NCI-H2196 (cell line): ENCODE data around the gene INTS14.
"Not testable (repeated sequence)": the region's sequence is repeated elsewhere in the genome, so short reads cannot be mapped to it uniquely, and the experiment has no call there.

ENCODE experiments used
- DNase-seq: peaks from one replicate; lab custom pipeline; 2025; ENCODE audit not compliant: unreplicated experiment; lab: John Stamatoyannopoulos, UW

Gene INTS14

GRCh38 chr15:65631503-65631902 is 20.6 kb upstream of the INTS14 start:
- no peak for DNase-seq

DNA sequence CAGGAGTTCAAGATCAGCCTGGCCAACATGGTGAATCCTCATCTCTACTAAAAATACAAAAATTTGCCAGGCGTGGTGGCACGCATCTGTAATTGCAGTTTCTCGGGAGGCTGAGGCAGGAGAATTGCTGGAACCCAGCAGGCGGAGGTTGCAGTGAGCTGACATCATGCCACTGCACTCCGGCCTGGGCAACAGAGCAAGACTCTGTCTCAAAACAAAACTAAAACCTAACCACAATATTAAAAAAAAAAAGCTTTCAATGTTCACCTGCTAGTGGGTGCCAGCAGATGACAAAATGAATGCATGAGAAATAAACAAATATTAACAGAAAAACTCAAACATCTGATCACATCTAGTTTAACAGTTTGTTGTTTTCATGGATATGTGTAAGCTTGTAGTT is 19.8 kb upstream of the INTS14 start:
- DNase-seq = no peak

- DNase-seq = no peak
Measured at GRCh38 chr15:65629548-65629947, 18.6 kb upstream of the INTS14 start.

DNA sequence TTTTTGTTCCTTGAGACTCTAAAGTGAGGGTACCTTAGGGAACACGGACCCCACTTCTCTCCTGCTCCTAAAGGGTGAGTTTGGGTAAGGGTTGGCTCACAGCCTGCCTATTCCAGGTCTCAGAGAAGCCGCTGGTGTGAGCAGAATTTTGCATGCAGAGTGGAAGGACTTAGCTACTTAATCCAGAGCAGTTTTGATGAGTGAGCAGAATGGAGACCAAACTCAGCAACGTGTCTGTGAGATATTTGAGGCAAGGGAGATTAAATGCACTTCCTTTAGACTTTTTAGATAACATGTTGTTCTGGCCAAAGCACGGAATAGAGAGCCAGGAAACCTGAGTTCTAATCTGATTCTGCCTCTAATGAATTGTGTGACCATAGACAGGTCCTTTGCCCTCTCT is 15.9 kb upstream of the INTS14 start:
- DNase-seq = no peak

DNA sequence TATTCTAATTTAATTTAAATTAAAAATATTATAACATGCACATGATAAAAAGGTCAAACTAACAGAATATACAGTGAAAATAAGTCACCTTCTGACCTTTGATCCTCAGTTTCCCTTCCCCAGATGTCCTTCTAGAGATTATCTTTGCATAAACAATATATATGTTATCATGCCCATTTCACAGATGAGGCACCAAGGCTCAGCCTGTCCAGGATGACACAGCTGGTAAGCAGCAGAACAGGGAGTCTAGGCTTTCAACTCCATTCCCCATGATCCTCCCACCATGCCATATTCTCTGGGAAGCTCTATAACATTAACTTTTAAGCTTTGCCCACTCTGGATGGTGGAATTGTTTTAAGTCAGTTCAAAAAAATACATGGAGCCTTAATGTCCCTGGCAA is 12.2 kb upstream of the INTS14 start:
- no peak for DNase-seq

GRCh38 chr15:65621638-65622037 is 10.7 kb upstream of the INTS14 start, which contains the start of gene SLC24A1:
Gene SLC24A1, plus strand, starts transcription at chr15:65621938. Its CDS starts 2,143 bp downstream, at chr15:65624081.
- no peak for DNase-seq

DNA sequence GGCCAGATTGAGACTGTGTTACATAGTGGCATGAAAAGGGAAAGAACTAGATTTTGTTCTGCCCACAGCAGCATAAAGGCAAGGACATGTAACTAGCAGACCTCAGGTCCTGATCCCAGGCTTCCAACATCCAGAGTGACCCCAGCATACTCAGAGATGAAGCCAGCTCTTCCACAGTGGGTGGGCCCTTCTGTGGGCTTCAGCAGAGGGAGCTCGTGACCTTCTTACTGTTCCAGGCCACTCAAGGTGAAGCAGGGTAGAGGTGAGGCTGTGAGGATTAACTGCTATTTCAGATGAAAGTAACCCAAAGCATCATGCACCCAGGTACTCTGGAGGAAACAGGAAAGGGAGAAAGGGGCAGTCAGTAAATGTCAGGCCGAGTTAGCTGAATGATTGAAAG is 9.9 kb upstream of the INTS14 start:
- DNase-seq = no peak

- DNase-seq = no peak
Measured at GRCh38 chr15:65619626-65620290, 8.8 kb upstream of the INTS14 start.

DNA sequence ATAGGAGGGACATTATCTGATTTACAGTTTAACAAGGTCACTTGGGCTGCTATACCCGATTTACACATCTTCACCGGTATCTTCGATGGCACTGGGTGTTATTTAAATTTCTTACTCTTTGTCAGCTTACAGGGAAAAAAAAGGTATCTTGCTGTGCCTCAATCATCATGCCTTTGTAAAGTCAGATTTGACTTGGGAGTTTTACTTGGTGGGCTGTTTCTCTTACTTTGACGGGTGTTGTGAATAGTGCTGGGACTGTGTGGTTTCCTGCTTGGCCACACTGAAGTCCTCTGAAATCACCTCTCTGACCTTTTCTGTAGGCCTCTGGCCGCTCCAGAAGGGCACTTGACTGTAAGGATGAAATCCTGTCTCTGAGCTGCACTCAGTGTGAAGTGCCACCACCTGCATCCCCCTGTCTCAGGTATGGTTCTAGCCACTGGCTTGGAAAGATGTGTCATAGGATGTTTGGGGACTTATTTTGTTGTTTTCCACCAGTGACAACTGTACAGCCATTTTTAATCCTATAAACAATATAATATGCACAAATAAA is 7.7 kb upstream of the INTS14 start:
- no peak for DNase-seq

- not testable (repeated sequence) for DNase-seq
Measured at GRCh38 chr15:65615887-65616286, 5.0 kb upstream of the INTS14 start.

GRCh38 chr15:65612949-65613744 is 2.2 kb upstream of the INTS14 start:
- DNase-seq = no peak

DNA sequence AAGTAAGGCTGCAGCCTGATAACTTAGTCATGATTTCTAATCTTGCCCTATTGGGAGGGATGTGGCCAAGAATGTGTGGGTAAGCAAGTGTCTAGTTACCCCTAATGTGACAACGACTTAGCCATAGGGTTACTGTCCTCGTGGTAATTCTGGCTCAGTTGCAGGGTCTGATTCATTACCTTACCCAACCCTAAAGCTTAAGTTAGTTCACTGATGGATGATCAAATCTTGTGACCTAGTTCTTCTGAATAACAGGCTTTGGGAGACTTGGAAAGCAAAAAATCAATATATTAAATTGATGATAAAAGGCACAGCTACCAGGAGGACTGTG is 1.6 kb upstream of the INTS14 start:
- no peak for DNase-seq

DNA sequence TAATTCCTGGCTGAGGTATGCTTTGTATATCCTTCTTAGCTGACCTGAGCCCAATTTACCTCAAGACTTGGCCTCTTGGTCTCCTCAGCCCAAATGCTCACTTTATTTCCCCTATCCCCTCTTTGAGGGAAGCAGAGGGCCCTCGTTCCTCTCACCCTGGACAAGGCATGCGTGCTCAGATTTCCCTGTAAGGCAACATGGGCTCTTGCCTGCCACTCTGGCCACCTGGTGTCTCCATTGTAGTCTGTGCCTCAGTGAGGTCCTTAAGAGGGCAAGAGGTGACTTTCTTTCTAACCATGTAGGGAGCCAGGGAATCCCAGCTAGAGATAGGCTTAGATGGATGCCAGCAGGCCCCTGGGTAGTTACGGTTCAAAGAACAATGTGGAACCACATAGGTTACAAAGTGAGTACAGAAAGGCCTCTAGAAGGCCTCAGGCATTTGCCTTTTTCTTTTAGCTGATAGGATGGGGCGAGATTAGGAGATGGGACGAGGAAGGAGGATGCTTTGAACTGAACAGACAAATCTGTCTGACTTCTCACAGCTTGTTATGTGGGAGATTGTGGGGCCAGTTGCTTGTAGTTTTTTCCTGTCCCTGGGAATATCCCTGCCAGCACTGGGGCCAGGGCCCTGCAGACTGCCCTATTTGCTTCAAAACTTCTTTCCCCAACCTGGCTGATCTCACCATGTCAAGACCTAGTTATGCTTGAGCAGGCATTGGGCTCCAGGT is 1.1 kb upstream of the INTS14 start:
- DNase-seq = no peak

GRCh38 chr15:65603559-65603958 is 7.4 kb downstream of the INTS14 start:
- no peak for DNase-seq

GRCh38 chr15:65603134-65603533 is 7.8 kb downstream of the INTS14 start:
- no peak for DNase-seq

GRCh38 chr15:65599677-65600076 is 11.3 kb downstream of the INTS14 start:
- no peak for DNase-seq

DNA sequence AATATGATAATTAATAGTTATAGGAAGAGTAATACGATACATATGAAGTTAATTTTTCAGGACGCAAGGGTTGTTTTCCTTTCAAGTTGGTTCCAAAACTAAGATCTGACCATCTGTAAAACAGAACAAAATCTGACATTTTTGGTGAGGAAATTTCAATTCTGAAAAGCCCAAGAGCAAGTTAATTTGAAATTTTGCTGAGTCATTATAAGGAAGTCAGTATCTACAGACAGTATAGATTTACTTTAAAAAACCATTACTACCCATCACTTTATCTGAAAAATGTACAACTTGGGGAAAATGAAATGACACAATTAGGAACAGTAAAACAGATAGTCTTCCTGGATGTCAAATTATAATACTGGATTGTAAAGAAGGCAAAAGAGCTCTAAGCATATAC is 12.5 kb downstream of the INTS14 start:
- DNase-seq = no peak

GRCh38 chr15:65595960-65596359 is 15.0 kb downstream of the INTS14 start:
- no peak for DNase-seq

DNA sequence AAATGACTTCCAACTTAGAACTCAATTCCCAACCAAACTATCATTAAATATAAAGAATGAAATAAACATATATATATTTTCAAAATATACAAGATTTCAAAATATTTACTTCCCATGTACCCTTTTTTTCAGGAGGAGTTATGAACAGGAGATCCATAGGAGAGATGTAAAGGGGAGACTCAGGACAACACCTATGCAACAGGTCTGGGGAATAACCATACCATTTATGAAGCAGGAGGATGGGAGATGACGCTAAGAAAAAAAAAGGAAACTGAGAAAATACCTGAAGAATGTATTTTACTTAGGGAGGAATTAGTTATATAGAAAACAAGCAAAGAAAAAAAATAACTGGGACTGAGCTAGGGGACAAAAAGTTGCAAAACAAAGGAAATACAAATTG is 23.8 kb downstream of the INTS14 start:
- DNase-seq = no peak

GRCh38 chr15:65584241-65584640 is 26.7 kb downstream of the INTS14 start:
- no peak for DNase-seq

DNA sequence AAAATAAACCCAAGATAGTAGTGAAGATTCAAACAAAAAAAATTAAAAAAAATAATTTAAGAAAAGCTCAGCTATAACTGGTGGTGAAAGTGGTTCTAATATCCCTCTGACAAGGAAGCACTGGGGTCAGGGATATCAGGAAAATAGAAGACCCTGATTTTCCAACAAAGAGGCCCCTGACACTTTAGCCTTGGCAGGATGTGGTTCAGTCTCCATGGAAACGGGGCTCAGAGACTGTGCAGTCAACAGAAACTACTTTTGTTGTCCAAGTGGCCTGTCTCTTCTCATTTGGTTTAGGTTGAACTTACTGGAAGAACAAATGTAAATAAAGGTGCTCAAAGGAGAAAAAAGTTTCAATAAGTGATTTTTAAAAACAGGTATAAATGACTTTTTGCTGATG is 27.2 kb downstream of the INTS14 start:
- DNase-seq = no peak

GRCh38 chr15:65580287-65580686 is 30.6 kb downstream of the INTS14 start:
- DNase-seq = no peak
